ENCODE measurements around the gene SKA3.
"Not testable (repeated sequence)": the region's sequence is repeated elsewhere in the genome, so short reads cannot be mapped to it uniquely, and the experiment has no call there.

The SKA3 gene

GRCh38 chr13:21176215-21176981, at the start of gene SKA3, which contains the start of gene MRPL57:
SKA3 (minus strand) TSS chr13:21176552; CDS start chr13:21176477, 75 bp downstream.
MRPL57 (plus strand) TSS chr13:21176658; CDS start chr13:21176917, 259 bp downstream.
- ChIA-PET CTCF (interaction anchor here (1.6 to 7.4 kb wide), 5 partner anchors 9 to 301 kb away, joined by 4 to 66 read pairs (median 10); no protein-coding TSS in a partner anchor), POLR2A (interaction anchor here (0.6 to 1.3 kb wide), 6 partner anchors 31 to 276 kb away, joined by 3 to 5 read pairs (median 5); no protein-coding TSS in a partner anchor)
- peak within 1 kb of the TSS; percentile 88 for H3K4me3 ChIP-seq (ENCODE audit: low read depth, low read length)
- peak; percentile 49 for DNase-seq (ENCODE audit: low read depth, low spot score)
- TF ChIP-seq CTCF (IDR thresholded peaks at IDR 0.05; ENCODE audit: insufficient read depth, low read length, missing control alignments) = peak; percentile 5

- H3K4me3 ChIP-seq (ENCODE audit: low read depth, low read length) = no peak overlapping the region
- CTCF ChIA-PET = no interaction called here
- POLR2A ChIA-PET = no interaction called here
- TF ChIP-seq CTCF (IDR thresholded peaks at IDR 0.05; ENCODE audit: insufficient read depth, low read length, missing control alignments) = no peak
- DNase-seq (ENCODE audit: low read depth, low spot score) = no peak
Observed at GRCh38 chr13:21225082-21225481, 48.7 kb upstream of the SKA3 start.

GRCh38 chr13:21221268-21221667, 44.9 kb upstream of the SKA3 start:
- H3K4me3 ChIP-seq (ENCODE audit: low read depth, low read length) = no peak overlapping the region
- POLR2A ChIA-PET = no interaction called here
- no peak for TF ChIP-seq CTCF (IDR thresholded peaks at IDR 0.05; ENCODE audit: insufficient read depth, low read length, missing control alignments)

GRCh38 chr13:21219716-21220115, 43.4 kb upstream of the SKA3 start:
- DNase-seq (ENCODE audit: low read depth, low spot score); POLR2A ChIA-PET; H3K4me3 ChIP-seq (ENCODE audit: low read depth, low read length): not testable (repeated sequence)
- CTCF ChIA-PET = interaction anchor here (0.9 kb wide), 1 partner anchor 25 kb away, joined by 3 read pairs; no protein-coding TSS in a partner anchor

More at GRCh38 chr13:21221268-21221667, 44.9 kb upstream of the SKA3 start:
- no peak for DNase-seq (ENCODE audit: low read depth, low spot score)
- CTCF ChIA-PET = interaction anchor here (1.2 kb wide), 1 partner anchor 12 kb away, joined by 3 read pairs; no protein-coding TSS in a partner anchor

GRCh38 chr13:21219036-21219381, 42.7 kb upstream of the SKA3 start:
- ChIA-PET CTCF (interaction anchor here (0.9 to 2.2 kb wide), 2 partner anchors 14 to 25 kb away, joined by 3 to 4 read pairs; no protein-coding TSS in a partner anchor), POLR2A (no interaction called here)
- DNase-seq (ENCODE audit: low read depth, low spot score) = no peak
- H3K4me3 ChIP-seq (ENCODE audit: low read depth, low read length) = no peak overlapping the region
- no peak for TF ChIP-seq CTCF (IDR thresholded peaks at IDR 0.05; ENCODE audit: insufficient read depth, low read length, missing control alignments)

- TF ChIP-seq CTCF (IDR thresholded peaks at IDR 0.05; ENCODE audit: insufficient read depth, low read length, missing control alignments) = no peak
- ChIA-PET CTCF (interaction anchor here (0.9 to 2.2 kb wide), 2 partner anchors 15 to 26 kb away, joined by 3 to 4 read pairs; no protein-coding TSS in a partner anchor), POLR2A (no interaction called here)
- H3K4me3 ChIP-seq (ENCODE audit: low read depth, low read length) = no peak overlapping the region
- DNase-seq (ENCODE audit: low read depth, low spot score) = no peak
Observed at GRCh38 chr13:21218351-21219035, 42.1 kb upstream of the SKA3 start.
